Neural progenitor cell (in vitro differentiated cells): ENCODE measurements around the gene CTNNAL1. TPM values are rescaled to one million over a fixed set of nuclear protein-coding genes. Genes with fewer than 3 reads are reported as not detected.

Experiments
- DNase-seq: peaks from one replicate; pipeline ENCODE4 v3.0.0-alpha.2; 2016; ENCODE audit warnings: low spot score
- H2AFZ ChIP-seq: fragments of 200-600 bp; sonication (generic); replicated peaks from 2 replicates; pipeline ENCODE4 v1.6.1; 2016; ENCODE audit warnings: antibody characterized with exemption
- H3F3A ChIP-seq: fragments of 200-600 bp; sonication (generic); 2 replicates; pipeline ENCODE4 v1.6.1; 2016; ENCODE audit warnings: antibody characterized with exemption, low read depth
- H3K27ac ChIP-seq: fragments of 200-600 bp; sonication (generic); 2 replicates; pipeline ENCODE4 v1.5.1; 2016; ENCODE audit warnings: mild to moderate bottlenecking
- H3K27me3 ChIP-seq: fragments of 200-600 bp; sonication (generic); 2 replicates; pipeline ENCODE4 v1.6.1; 2016; ENCODE audit warnings: mild to moderate bottlenecking, moderate library complexity
- H3K36me3 ChIP-seq: fragments of 200-600 bp; sonication (generic); 2 replicates; pipeline ENCODE4 v1.5.1; 2016
- H3K4me1 ChIP-seq: fragments of 200-600 bp; sonication (generic); 2 replicates; pipeline ENCODE4 v1.6.1; 2016; ENCODE audit warnings: mixed run types
- H3K4me2 ChIP-seq: fragments of 200-600 bp; sonication (generic); 2 replicates; pipeline ENCODE4 v1.6.1; 2016
- H3K4me3 ChIP-seq: fragments of 200-600 bp; sonication (generic); 2 replicates; pipeline ENCODE4 v1.5.1; 2016
- H3K79me2 ChIP-seq: fragments of 200-600 bp; sonication (generic); 2 replicates; pipeline ENCODE4 v1.6.1; 2016; ENCODE audit warnings: low read depth
- H3K9ac ChIP-seq: fragments of 200-600 bp; sonication (generic); 2 replicates; pipeline ENCODE4 v1.6.1; 2016
- H3K9me3 ChIP-seq: fragments of 200-600 bp; sonication (generic); 2 replicates; pipeline ENCODE4 v1.5.1; 2016; ENCODE audit warnings: low read depth
- H4K20me1 ChIP-seq: fragments of 200-600 bp; sonication (generic); 2 replicates; pipeline ENCODE4 v1.6.1; 2016; ENCODE audit warnings: low read depth
- H3K27ac Mint-ChIP-seq: 3 replicates; pipeline ENCODE4 v1.8.0; 2021; ENCODE audit warnings: mixed read lengths
- H3K27me3 Mint-ChIP-seq: 2 replicates; pipeline ENCODE4 v1.8.0; 2022; ENCODE audit warnings: low read depth, mild to moderate bottlenecking, inconsistent platforms, moderate library complexity, mixed read lengths; ENCODE audit not compliant: insufficient read depth
- H3K36me3 Mint-ChIP-seq: 3 replicates; pipeline ENCODE4 v1.8.0; 2021; ENCODE audit warnings: mixed read lengths
- H3K4me1 Mint-ChIP-seq: 3 replicates; pipeline ENCODE4 v1.8.0; 2021; ENCODE audit warnings: mixed read lengths
- H3K4me3 Mint-ChIP-seq: 3 replicates; pipeline ENCODE4 v1.8.0; 2021; ENCODE audit warnings: mild to moderate bottlenecking, moderate library complexity, mixed read lengths
- H3K9me3 Mint-ChIP-seq: 3 replicates; pipeline ENCODE4 v1.8.0; 2020; ENCODE audit warnings: mixed read lengths
- CTCF ChIP-seq: fragments of 200-600 bp; sonication (generic); IDR thresholded peaks from 2 replicates; pipeline ENCODE4 v1.5.1; 2017; ENCODE audit warnings: antibody characterized with exemption, mild to moderate bottlenecking
- EZH2 ChIP-seq: fragments of 200-600 bp; sonication (generic); IDR thresholded peaks from 2 replicates; pipeline ENCODE4 v1.6.1; 2017; ENCODE audit warnings: antibody characterized with exemption, mild to moderate bottlenecking, moderate library complexity
- EZH2phosphoT487 ChIP-seq: fragments of 200-600 bp; sonication (generic); IDR thresholded peaks from 2 replicates; pipeline ENCODE4 v1.6.1; 2017; ENCODE audit warnings: antibody characterized with exemption
- total RNA-seq: library from RNA; depleted of rRNA; stranded (reverse); fragments of >200 nt; gene quantifications from 2 replicates; pipeline ENCODE4 v1.2.3, GENCODE V29; 2015; ENCODE audit warnings: low replicate concordance

CTNNAL1 gene
- total RNA-seq, 1 donor from 2014 or later: 156 TPM

DNA sequence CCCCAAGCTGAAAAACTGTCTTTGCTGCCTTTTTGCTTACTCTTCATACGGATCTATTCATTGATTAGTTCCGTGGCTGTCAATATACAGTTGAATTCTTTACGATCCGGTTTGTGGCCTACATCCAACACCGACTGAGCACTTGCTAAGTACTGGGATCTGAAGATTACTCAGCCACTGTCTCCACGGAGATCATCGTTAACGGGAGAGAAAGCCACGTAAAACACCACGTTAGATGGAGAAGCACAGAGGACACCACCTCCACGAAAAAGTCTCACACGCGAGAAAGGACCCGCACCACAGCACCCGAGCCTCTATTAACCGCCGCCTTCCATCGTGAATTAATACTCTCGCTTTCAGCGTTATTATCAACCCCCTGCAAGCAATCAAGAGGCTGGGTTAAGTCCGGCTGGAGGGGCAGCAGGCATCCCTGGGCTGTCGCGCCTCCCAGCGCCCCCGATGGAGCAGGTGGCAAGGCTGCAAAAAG lies 80.0 kb downstream of the CTNNAL1 start:
- H2AFZ ChIP-seq: peak overlapping the region; percentile 99
- peak; percentile 77 for DNase-seq
- no peaks in the 10 kb centered on the region for H3K36me3 ChIP-seq
- TF ChIP-seq EZH2phosphoT487: no peak
- TF ChIP-seq EZH2: no peak
- TF ChIP-seq CTCF: no peak
- peak overlapping the region; percentile 91 for H3K27ac Mint-ChIP-seq
- peaks cover 6% of the 10 kb centered on the region for H3K36me3 Mint-ChIP-seq
- peaks cover 17% of the 10 kb centered on the region for H3F3A ChIP-seq
- peak overlapping the region; percentile 95 for H3K27ac ChIP-seq
- H3K9ac ChIP-seq: peak overlapping the region; percentile 88
- H3K4me1 ChIP-seq: peaks cover 15% of the 10 kb centered on the region
- peak overlapping the region; percentile 98 for H3K4me3 Mint-ChIP-seq
- no peaks in the 10 kb centered on the region for H3K27me3 ChIP-seq
- no peaks in the 10 kb centered on the region for H3K9me3 ChIP-seq
- H3K4me3 ChIP-seq: peak overlapping the region; percentile 97
- peaks cover 22% of the 10 kb centered on the region for H3K4me1 Mint-ChIP-seq
- peak overlapping the region; percentile 88 for H3K4me2 ChIP-seq
- peaks cover 42% of the 10 kb centered on the region for H3K79me2 ChIP-seq
- no peaks in the 10 kb centered on the region for H3K9me3 Mint-ChIP-seq
- no peaks in the 10 kb centered on the region for H3K27me3 Mint-ChIP-seq
- no peaks in the 10 kb centered on the region for H4K20me1 ChIP-seq

DNA sequence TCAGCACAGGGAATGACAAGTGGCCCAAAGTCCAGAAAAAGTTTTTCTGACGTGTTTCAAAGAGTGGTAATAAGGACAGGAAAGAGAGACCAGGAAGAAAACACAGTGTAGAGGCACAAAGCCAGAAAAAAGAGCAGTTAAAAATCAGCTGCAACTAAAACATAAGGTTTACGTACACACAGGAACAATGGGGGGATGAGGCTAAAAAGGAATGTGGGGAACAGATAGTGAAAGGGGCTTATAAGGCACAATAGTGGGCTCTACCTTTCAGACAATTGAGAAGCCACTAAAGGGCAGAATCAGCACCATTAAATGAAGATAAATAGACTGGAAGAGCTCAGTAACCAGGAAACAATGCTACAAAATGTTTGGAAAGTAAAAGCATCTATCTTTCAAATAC lies 84.9 kb downstream of the CTNNAL1 start:
- peaks cover 8% of the 10 kb centered on the region for H3K36me3 ChIP-seq
- H3K9me3 Mint-ChIP-seq: no peaks in the 10 kb centered on the region
- H3K9ac ChIP-seq: no peak overlapping the region
- H3K36me3 Mint-ChIP-seq: peaks cover 11% of the 10 kb centered on the region
- no peak for TF ChIP-seq EZH2phosphoT487
- TF ChIP-seq EZH2: no peak
- TF ChIP-seq CTCF: no peak
- H3K4me3 Mint-ChIP-seq: no peak overlapping the region
- no peak overlapping the region for H3K27ac Mint-ChIP-seq
- no peak for DNase-seq
- H3F3A ChIP-seq: peaks cover 6% of the 10 kb centered on the region
- peaks cover 11% of the 10 kb centered on the region for H3K4me1 ChIP-seq
- H3K27me3 ChIP-seq: no peaks in the 10 kb centered on the region
- H4K20me1 ChIP-seq: no peaks in the 10 kb centered on the region
- no peak overlapping the region for H3K4me2 ChIP-seq
- no peaks in the 10 kb centered on the region for H3K9me3 ChIP-seq
- H3K4me3 ChIP-seq: no peak overlapping the region
- H3K27ac ChIP-seq: no peak overlapping the region
- peaks cover 9% of the 10 kb centered on the region for H3K4me1 Mint-ChIP-seq
- H3K79me2 ChIP-seq: peaks cover 34% of the 10 kb centered on the region
- H2AFZ ChIP-seq: no peak overlapping the region
- no peaks in the 10 kb centered on the region for H3K27me3 Mint-ChIP-seq

DNA sequence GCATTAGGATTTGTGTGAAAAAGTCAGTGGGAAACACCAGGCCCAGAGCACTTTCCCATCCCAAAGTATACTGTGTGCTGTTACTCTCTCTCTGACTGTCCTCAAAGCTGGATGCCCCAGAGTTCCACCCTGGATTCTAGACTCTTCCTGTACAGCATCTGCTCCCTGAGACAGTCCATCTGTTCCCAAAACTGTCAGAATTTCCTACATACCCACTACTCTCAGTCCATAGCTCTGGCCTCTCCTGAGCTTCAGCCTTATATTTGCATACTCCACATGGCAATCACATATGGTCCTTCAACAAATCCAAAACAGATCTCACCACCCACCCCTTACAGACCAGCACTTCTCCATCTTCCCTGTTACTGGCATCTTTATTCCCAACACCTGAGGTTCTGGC lies 88.8 kb downstream of the CTNNAL1 start:
- no peak overlapping the region for H3K4me3 Mint-ChIP-seq
- peaks cover 8% of the 10 kb centered on the region for H3K36me3 ChIP-seq
- H3K27ac ChIP-seq: no peak overlapping the region

More for the DNA sequence above, 88.8 kb downstream of the CTNNAL1 start:
- Histone ChIP-seq H3K9me3 (no peaks in the 10 kb centered on the region), H3K9ac (no peak overlapping the region), H3K4me1 (no peaks in the 10 kb centered on the region), H3K27me3 (no peaks in the 10 kb centered on the region), H3K79me2 (no peaks in the 10 kb centered on the region), H4K20me1 (no peaks in the 10 kb centered on the region), H2AFZ (no peak overlapping the region), H3F3A (no peaks in the 10 kb centered on the region), H3K4me3 (no peak overlapping the region), H3K4me2 (no peak overlapping the region)
- Mint-ChIP-seq H3K4me1 (no peaks in the 10 kb centered on the region), H3K27ac (no peak overlapping the region), H3K9me3 (no peaks in the 10 kb centered on the region), H3K36me3 (peaks cover 9% of the 10 kb centered on the region), H3K27me3 (no peaks in the 10 kb centered on the region)
- TF ChIP-seq EZH2phosphoT487 (no peak), CTCF (no peak), EZH2 (no peak)
- no peak for DNase-seq
